Ramos (cell line): ENCODE measurements around the gene SLC25A46.
"Not testable (repeated sequence)": the region's sequence is repeated elsewhere in the genome, so short reads cannot be mapped to it uniquely, and the experiment has no call there.

Experiments
- in situ Hi-C: fragments of 300-500 bp; cut with MboI; formaldehyde crosslinking; loops from one replicate; pipeline ENCODE4 v1.14.3; 2022; ENCODE audit warnings: low sequenced_read_pairs; ENCODE audit not compliant: unreplicated experiment

SLC25A46 gene

DNA sequence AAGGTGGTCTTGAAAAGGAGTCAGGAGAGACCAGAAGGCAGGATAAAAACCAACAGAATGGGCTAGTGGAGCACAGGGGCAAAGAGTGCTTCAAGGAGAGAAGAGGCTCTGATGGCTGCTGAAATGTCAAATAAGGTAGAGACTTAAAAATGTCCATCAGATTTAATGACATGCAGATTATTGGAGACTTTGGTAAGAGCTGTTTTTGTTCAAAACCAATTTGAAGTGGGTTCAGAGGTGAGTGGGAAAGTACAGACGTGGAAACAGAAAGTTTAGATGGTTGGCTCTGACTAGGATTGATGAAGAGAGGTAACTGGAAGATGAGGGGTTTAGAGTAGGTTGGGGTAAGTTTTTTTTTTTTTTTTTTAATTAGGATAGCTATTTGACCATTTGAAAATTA is 14.1 kb downstream of the SLC25A46 start:
- in situ Hi-C loops = loop anchor here (25.0 kb wide), 1 partner anchor 359 kb away; no protein-coding TSS in a partner anchor

DNA sequence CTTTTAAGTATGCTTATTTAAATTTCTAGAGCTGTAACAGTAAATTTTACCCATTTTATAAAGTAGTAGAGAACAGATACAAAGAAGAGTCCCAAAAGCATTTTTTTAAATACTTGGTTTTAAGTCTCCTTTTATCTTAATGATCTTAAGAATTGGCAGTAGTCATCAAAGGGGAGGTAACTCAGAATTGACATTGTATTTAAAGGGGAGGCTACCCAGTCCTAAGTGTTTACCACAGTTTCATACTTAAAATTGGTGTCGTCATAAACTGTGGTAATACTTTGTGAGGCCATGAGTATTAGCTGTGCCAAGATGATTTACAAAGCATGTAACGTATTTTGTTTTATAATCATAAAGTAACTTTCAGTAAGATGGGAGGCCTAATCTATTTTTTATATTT is 14.8 kb downstream of the SLC25A46 start:
- in situ Hi-C loops = loop anchor here (25.0 kb wide), 1 partner anchor 359 kb away; no protein-coding TSS in a partner anchor

DNA sequence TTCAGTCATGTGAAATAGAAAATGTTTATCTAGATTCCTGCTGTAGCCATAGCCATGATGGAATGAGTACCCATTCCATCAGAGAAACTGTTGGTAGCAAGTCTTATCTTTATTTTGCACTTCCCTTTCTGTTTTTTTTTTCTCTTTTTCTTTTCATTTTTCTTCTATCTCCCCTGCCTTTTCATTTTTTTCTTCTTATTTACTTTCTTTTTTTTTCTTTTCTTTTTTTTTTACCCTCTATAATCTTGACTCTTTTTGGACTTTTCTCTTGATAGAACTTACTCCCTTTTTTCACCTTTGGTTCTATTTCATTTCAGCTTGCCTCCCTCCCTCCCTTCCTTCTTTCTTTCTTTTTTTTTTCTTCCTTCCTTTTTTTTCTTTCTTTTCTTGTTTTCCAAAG is 15.4 kb downstream of the SLC25A46 start:
- in situ Hi-C loops = loop anchor here (25.0 kb wide), 1 partner anchor 358 kb away; no protein-coding TSS in a partner anchor

DNA sequence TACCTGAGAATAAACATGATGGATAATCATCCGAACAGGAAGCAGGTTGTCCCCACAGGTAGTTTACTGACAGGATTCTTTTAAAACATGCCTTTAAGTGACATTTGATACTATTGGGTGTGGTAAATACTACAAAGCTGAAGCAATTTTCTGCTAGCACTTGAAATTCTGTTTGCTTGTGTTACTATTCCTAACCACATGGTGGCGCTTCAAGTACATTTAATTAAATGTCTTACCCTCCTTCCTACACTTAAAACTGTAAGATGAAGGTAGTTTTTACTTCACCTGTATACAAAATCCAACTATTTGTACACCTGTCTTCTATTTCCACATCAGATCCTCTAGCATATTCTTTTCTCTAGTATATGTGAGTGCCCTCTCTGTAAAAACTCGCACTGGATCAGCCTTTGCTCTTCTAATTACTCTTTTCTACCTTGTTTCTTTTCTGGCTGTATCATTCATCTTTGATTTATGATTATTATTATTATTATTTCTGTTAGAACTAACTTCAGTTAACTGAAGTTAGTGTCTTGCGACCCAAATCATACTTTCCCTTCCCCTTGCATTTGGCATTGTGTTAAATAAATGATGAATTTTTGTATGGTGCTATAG is 18.4 kb downstream of the SLC25A46 start:
- in situ Hi-C loops = loop anchor here (25.0 kb wide), 1 partner anchor 355 kb away; no protein-coding TSS in a partner anchor

DNA sequence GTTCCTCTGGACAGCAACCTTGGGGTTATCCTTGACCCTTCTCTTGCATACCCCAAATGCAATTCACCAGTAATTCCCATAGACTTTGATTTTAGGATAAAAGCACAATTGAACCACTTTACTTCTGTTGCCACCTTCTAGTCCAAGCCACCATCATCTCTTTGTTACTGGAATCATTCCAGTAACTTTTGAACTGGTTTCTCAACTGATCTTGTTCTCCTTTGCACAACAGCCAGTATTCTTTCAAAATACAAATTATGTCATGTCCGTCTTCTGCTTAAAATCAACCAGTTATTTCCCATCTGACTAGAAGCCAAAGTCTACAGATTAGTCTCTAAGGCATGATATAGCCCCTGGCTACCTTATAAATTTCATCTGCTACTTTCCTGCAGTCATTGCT is 21.4 kb downstream of the SLC25A46 start:
- in situ Hi-C loops = loop anchor here (25.0 kb wide), 1 partner anchor 352 kb away; no protein-coding TSS in a partner anchor

DNA sequence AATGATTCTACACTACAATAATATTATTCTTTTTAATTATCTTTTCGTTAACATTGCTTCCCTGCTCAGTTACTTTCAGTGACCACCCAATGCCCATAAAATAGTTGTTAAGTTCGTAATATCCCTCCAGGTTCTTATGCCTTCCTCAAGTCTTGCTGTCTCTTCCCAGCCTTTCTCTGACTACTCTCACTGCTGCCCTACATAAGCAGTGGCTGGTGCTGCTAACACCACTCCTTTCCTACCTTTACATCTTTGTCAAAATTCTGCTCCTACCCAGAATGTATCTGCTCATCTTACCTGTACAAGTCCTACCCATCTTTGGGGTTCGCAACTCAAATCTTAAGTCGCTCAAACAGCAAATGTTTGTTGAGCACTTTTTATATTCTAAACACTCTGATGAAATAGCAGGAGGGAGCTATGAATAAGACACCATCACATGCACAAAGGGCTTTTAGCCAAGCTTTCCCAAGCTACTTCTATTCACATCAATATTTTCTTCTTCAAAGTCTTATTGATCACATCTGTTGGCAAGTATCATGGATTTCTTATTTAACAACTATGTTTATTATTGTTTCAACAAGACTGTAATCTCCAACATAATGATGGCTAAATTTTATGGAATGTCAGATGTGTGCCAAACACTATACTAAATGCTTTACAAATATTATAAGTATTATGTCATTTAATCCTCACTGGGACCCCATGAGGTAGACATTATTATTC is 29.5 kb downstream of the SLC25A46 start:
- in situ Hi-C loops = loop anchor here (25.0 kb wide), 1 partner anchor 344 kb away; no protein-coding TSS in a partner anchor

DNA sequence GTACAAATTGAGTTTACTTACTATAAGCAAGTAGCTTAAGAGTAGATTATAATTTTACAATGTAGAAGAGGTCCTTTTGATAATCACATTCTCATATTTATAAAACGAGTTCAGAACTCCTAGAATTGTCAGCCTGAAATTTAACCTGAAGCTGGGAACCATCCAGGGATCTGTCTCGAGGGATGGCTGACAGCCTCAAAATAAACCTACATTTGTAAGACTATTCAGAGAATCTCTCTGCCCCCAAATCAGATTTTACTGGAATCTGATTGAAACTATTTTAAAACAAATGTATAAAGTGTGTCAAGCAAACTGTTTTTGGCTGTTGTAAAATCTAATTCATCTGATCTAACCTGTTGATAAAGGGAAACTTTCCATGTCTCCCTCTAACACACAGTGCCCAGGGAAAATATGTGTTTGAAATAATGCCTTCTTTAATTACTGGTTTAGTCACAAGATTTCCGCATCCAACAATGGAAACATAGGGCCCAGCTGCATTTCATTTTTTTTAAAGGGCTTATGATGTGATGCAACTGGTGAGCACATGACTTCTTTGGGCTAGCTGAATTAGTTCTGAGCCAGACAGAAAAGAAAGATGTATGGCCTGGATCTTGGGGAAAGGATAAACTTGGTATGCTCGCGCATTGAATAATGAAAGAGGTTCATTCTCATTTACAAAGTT is 30.3 kb downstream of the SLC25A46 start:
- in situ Hi-C loops = loop anchor here (25.0 kb wide), 1 partner anchor 343 kb away; no protein-coding TSS in a partner anchor

DNA sequence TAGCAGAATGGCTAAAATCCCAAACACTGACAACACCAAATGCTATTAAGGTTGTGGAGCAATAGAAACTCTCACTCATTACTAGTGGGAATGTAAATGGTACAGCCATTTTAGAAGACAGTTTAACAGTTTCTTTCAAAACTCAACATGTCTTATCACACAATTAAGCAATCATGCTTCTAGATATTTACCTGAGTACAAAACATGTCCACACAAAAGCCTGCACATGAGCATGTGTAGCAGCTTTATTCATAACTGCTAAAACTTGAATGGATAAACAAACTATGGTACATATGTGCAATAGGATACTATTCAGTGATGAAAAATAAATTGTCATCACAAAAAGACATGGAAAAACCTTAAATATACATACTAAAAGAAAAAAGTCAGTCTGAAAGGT is 31.5 kb downstream of the SLC25A46 start:
- in situ Hi-C loops = loop anchor here (25.0 kb wide), 1 partner anchor 342 kb away; no protein-coding TSS in a partner anchor

DNA sequence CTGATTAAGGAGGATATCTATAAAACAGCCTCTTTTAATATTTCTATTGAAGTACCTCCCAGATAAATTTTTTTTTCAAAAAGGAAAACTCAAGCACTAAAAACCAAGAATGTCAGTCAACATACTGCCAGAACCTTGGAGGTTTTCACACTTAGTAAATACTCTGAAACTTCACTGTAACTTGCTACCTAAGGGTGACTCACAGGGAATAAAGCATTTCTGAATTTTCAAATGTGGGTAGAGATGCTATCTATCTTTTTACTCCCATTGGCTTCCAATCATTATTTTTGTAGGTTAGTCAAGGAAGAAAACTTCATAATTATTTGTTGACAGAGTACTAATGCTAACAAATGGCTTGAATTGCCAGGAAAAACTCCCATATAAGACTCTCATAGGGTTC is 46.1 kb downstream of the SLC25A46 start:
- in situ Hi-C loops = no loop called here

DNA sequence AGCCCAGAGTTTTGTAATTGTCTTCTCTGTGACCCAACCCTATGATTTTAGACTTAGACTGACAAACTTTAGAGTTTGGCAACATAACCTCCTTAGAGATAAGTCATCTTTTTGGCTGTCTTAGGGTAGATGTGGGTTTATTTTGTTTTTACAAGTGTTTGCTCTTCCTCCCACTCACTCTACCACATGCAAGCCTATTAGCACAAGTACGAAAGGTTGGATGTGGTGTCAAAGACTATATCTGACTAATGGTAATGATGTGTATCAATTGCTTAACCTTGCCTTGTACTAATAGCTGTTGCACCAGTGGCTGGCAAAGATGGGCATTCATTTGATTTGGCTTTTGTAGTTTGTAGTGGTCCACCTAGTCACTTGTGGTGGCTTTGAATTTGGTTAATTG is 46.5 kb downstream of the SLC25A46 start:
- in situ Hi-C loops = no loop called here

DNA sequence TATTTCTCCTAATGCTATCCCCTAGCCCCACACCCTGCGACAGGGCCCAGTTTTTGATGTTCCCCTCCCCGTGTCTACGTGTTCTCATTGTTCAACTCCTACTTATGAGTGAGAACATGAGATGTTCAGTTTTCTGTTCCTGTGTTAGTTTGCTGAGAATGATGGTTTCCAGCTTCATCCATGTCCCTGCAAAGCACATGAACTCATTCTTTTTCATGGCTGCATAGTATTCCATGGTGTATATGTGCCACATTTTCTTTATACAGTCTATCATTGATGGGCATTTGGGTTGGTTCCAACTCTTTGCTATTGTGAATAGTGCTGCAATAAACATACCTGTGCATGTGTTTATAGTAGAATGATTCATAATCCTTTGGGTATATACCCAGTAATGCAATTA is 49.2 kb downstream of the SLC25A46 start:
- in situ Hi-C loops = not testable (repeated sequence)

DNA sequence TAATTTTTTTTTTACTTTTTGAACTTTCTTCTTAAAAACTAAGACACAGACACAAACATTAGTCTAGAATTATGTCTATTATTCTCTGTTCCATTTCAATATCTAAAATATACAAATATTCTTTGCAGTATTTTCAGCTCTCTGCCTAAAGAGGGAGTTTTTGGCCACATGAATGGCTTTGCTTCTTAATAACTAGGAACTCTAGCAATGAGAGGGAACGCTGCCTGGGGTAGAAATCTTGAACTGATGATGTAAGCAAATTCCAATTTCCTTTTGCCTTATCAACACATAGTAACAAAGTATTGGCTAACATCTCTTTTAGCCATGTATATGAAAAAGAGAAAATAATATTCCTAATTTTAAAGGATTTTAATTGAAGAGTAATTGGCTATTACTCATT is 51.9 kb downstream of the SLC25A46 start:
- in situ Hi-C loops = no loop called here

DNA sequence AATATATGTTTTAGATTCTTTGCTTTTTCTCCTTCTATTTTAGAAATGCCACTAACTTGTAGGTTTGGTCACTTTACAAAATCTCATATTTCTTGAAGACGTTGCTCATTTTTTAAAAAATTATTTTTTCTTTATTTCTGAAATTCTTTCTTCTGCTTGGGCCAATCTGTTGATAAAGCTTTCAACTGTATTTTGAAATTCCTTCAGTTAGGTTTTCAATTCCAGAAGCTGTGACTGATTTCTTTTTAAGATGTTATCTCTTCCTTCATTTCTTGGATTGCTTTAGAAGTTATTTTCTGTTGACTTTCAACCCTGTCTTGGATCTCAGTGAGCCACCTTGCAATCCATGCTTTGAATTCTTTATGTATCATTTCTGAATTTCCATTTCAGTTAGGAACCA is 64.2 kb downstream of the SLC25A46 start:
- in situ Hi-C loops = no loop called here

DNA sequence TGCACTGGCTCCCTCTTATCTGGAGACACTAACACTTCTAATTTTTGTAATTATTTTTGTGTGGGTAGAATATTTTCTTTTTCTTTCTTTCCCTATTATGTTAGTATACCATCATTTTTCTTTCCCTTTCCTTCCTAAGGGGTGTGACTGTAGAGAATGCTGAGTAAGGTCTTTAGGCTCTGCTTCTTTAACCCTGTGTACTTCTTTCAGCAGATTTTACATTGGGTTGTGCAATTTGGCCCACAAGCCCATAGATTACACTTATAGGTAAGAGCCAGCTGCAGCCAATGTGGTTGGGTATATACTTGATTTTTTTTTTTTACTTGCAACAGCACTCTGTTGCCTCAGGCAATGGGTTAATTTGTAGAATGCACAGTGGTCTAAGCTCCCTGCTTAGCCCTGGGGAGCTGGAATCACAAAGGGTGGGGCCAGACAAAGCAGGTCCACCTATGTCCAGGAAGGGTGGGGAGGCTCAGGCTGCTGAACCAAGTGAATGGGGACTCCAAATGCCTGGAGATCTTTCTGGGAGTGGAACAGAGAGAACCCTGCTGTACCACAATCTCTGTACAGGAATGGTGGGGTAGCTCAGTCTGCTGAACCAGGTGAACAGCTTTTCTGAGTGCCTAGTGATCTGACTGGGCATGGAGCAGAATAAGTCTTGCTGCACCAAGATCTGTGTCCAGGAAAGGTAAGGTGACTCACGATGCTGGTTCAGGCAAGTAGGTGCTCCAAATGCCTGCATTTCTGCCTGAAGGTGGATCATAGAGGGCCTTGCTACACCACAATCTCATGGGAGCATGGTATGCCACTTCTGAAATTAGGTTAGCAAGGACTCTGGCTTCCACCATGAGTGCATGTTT is 64.9 kb downstream of the SLC25A46 start:
- in situ Hi-C loops = no loop called here

DNA sequence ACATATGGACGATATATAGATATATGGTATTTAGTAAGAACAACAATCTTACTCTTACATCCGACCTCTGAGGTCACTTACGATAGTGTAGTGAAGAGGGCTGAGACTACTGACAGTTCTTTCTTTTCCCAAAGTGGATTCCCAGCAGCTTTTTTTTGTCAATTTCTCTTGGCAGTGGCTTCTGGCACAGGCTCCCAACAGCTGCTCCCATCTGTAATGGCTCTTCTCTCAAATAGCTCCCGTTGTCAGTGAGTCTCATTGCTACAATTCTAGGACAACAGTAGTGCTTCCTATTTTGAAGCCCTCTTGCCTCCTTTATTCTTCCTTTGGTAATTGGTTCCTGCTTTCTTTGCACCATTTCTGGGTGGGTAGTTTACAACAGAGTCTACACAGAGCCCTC is 68.4 kb downstream of the SLC25A46 start:
- in situ Hi-C loops = no loop called here

DNA sequence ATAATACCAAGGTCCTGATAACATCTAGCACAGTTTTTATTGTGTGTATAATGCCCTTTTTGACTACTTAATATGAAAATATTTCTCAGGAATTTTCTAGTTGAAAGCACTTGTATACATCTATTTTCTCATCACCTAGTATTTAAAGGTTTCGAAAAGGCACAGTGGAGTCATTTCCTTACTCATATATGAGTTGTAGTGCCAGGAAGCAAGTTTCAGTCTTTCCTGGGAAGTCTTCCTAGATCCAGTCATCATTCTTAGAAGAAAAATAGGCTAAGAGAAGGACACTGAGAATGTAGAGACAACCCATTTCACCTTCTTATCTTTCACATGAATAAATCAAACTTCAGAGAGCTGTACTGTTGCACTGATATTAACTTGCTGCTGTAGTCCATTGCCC is 70.2 kb downstream of the SLC25A46 start:
- in situ Hi-C loops = no loop called here
